Natural killer cell (primary cell): ENCODE measurements around the gene TAMM41. TPM values are rescaled to one million over a fixed set of nuclear protein-coding genes. Genes with fewer than 3 reads are reported as not detected.

ENCODE experiments used
- ATAC-seq, 3 donors: fragments of 150-1000 bp in 2 of 3; fragments of 200-7000 bp in 1 of 3; cut with Tn5 transposase; 1 replicate in 1 of 3; 2 replicates in 2 of 3; pipeline ENCODE4 v1.10.0; 2021; ENCODE audit warnings: mild to moderate bottlenecking in 2 of 3, moderate library complexity in 2 of 3
- DNase-seq, 2 donors: peaks; one replicate each; pipeline versions ENCODE4 v3.0.0 to v3.0.0-alpha.2; 2013 to 2021; ENCODE audit warnings: mixed read lengths in 1 of 2
- H3K27ac ChIP-seq: one replicate; pipeline ENCODE4 v1.5.1; 2013; ENCODE audit warnings: mild to moderate bottlenecking, low read length
- H3K27me3 ChIP-seq: one replicate; pipeline ENCODE4 v1.6.1; 2013; ENCODE audit warnings: low read length; ENCODE audit not compliant: control insufficient read depth, insufficient read depth
- H3K36me3 ChIP-seq: one replicate; pipeline ENCODE4 v1.6.1; 2013; ENCODE audit warnings: low read length; ENCODE audit not compliant: control insufficient read depth, insufficient read depth
- H3K4me1 ChIP-seq: one replicate; pipeline ENCODE4 v1.6.1; 2013; ENCODE audit warnings: low read length; ENCODE audit not compliant: control insufficient read depth, insufficient read depth
- H3K4me3 ChIP-seq: one replicate; pipeline ENCODE4 v1.5.1; 2013; ENCODE audit warnings: low read length
- H3K9me3 ChIP-seq: one replicate; pipeline ENCODE4 v1.6.1; 2013; ENCODE audit warnings: low read length; ENCODE audit not compliant: control insufficient read depth, insufficient read depth
- H3K27ac Mint-ChIP-seq, 2 donors: one replicate each; pipeline ENCODE4 v1.8.0; 2022; ENCODE audit warnings: mild to moderate bottlenecking in 2 of 2, mixed read lengths in 2 of 2, moderate library complexity in 1 of 2
- H3K27me3 Mint-ChIP-seq, 2 donors: one replicate each; pipeline ENCODE4 v1.8.0; 2022; ENCODE audit warnings: low read depth in 2 of 2, mixed read lengths in 2 of 2
- H3K36me3 Mint-ChIP-seq: one replicate; pipeline ENCODE4 v1.8.0; 2022; ENCODE audit warnings: mixed read lengths
- H3K4me1 Mint-ChIP-seq, 2 donors: one replicate each; pipeline ENCODE4 v1.8.0; 2022; ENCODE audit warnings: mixed read lengths in 2 of 2
- H3K4me3 Mint-ChIP-seq: one replicate; pipeline ENCODE4 v1.8.0; 2022; ENCODE audit warnings: mild to moderate bottlenecking, moderate library complexity, mixed read lengths
- H3K9me3 Mint-ChIP-seq, 2 donors: one replicate each; pipeline ENCODE4 v1.8.0; 2022; ENCODE audit warnings: mixed read lengths in 2 of 2
- CTCF ChIP-seq: fragments of 200-600 bp; IDR thresholded peaks from one replicate; pipeline ENCODE4 v1.8.0; 2022; ENCODE audit warnings: antibody characterized with exemption
- WGBS: methylation state at CpG from one replicate; pipeline ENCODE4 v1.1.7; 2013; ENCODE audit warnings: missing lambda C conversion rate; ENCODE audit not compliant: insufficient coverage; 5-methylcytosine and 5-hydroxymethylcytosine counted together
- intact Hi-C: fragments of 100-400 bp; cut with micrococcal nuclease; formaldehyde crosslinking; loops from one replicate; pipeline ENCODE4 v1.14.2; 2022
- total RNA-seq, 4 donors: library from RNA; stranded (reverse); fragments of 120-200 nt in 1 of 4; gene quantifications; one replicate each; pipeline versions ENCODE4 v1.2.3 to v1.2.4, GENCODE V29; 2013 to 2022

The TAMM41 gene
- total RNA-seq, 3 donors from 2014 or later (not counting 1 experiment from before 2014, with no cell fraction given): 17.9 to 25.8 (median 23.2) TPM

GRCh38 chr3:11832981-11833905, 13.4 kb downstream of the TAMM41 start:
- Histone ChIP-seq H3K27me3 (no peaks in the 10 kb centered on the region), H3K4me1 (no peaks in the 10 kb centered on the region), H3K4me3 (no peak overlapping the region), H3K9me3 (no peaks in the 10 kb centered on the region), H3K27ac (no peak overlapping the region), H3K36me3 (peaks cover 60% of the 10 kb centered on the region)
- Mint-ChIP-seq H3K4me3 (no peak overlapping the region), H3K4me1 (no peaks in the 10 kb centered on the region), H3K27ac (no peak overlapping the region), H3K27me3 (no peaks in the 10 kb centered on the region), H3K36me3 (peaks cover 17% of the 10 kb centered on the region), H3K9me3 (no peaks in the 10 kb centered on the region)
- TF ChIP-seq CTCF: no peak
- DNase-seq (no peak), ATAC-seq (no peak)
- intact Hi-C loops: no loop called here
- 87% methylated on average over 7 of the region's 9 CpGs for WGBS

GRCh38 chr3:11829416-11829815, 17.3 kb downstream of the TAMM41 start:
- H3K27ac ChIP-seq: no peak overlapping the region
- DNase-seq (no peak), ATAC-seq (no peak)
- no peak overlapping the region for H3K4me3 ChIP-seq
- intact Hi-C loops: no loop called here
- no peaks in the 10 kb centered on the region for H3K9me3 ChIP-seq
- Mint-ChIP-seq H3K27me3 (no peaks in the 10 kb centered on the region), H3K27ac (no peak overlapping the region), H3K4me1 (no peaks in the 10 kb centered on the region), H3K4me3 (no peak overlapping the region), H3K36me3 (peaks cover 31% of the 10 kb centered on the region), H3K9me3 (no peaks in the 10 kb centered on the region)
- TF ChIP-seq CTCF: no peak
- 81% methylated on average over 7 of the region's 7 CpGs for WGBS
- H3K4me1 ChIP-seq: no peaks in the 10 kb centered on the region
- no peaks in the 10 kb centered on the region for H3K27me3 ChIP-seq
- peaks cover 78% of the 10 kb centered on the region for H3K36me3 ChIP-seq

GRCh38 chr3:11826628-11827265, 19.9 kb downstream of the TAMM41 start:
- ATAC-seq (no peak), DNase-seq (no peak)
- H3K27ac Mint-ChIP-seq: no peak overlapping the region
- no peak for TF ChIP-seq CTCF
- no peak overlapping the region for H3K4me3 Mint-ChIP-seq
- WGBS: 55% methylated on average over 1 of the region's 1 CpG
- Histone ChIP-seq H3K4me1 (no peaks in the 10 kb centered on the region), H3K4me3 (no peak overlapping the region), H3K9me3 (no peaks in the 10 kb centered on the region), H3K27ac (no peak overlapping the region), H3K27me3 (no peaks in the 10 kb centered on the region), H3K36me3 (peaks cover 75% of the 10 kb centered on the region)
- no peaks in the 10 kb centered on the region for H3K9me3 Mint-ChIP-seq
- intact Hi-C loops: no loop called here
- H3K36me3 Mint-ChIP-seq: peaks cover 31% of the 10 kb centered on the region
- H3K4me1 Mint-ChIP-seq: no peaks in the 10 kb centered on the region
- no peaks in the 10 kb centered on the region for H3K27me3 Mint-ChIP-seq
